ENCODE results near the gene MLC1.

MLC1 gene

GRCh38 chr22:50085211-50085972, at the start of gene MLC1:
MLC1 (minus strand) TSS chr22:50085426; CDS start chr22:50084902, 524 bp downstream.
- peak; percentile 13 for DNase-seq

GRCh38 chr22:50134481-50134880, 49.3 kb upstream of the MLC1 start:
- no peak for DNase-seq

- no peak for DNase-seq
These were observed 46.7 kb upstream of the MLC1 start for GRCh38 chr22:50131894-50132293.

- no peak for DNase-seq
These were observed 44.0 kb upstream of the MLC1 start for GRCh38 chr22:50129121-50129736.

- no peak for DNase-seq
These were observed 39.8 kb upstream of the MLC1 start for GRCh38 chr22:50125029-50125428.

- no peak for DNase-seq
These were observed 37.9 kb upstream of the MLC1 start for GRCh38 chr22:50123119-50123518.

GRCh38 chr22:50121202-50121740, 36.0 kb upstream of the MLC1 start:
- no peak for DNase-seq

- DNase-seq: no peak
These were observed 34.6 kb upstream of the MLC1 start for GRCh38 chr22:50119768-50120251.

- DNase-seq: no peak
These were observed 34.0 kb upstream of the MLC1 start for GRCh38 chr22:50119169-50119767.

- no peak for DNase-seq
These were observed 33.4 kb upstream of the MLC1 start for GRCh38 chr22:50118557-50119168.

- DNase-seq: no peak
These were observed 32.9 kb upstream of the MLC1 start for GRCh38 chr22:50118129-50118528.

- DNase-seq: no peak
These were observed 32.0 kb upstream of the MLC1 start for GRCh38 chr22:50117168-50117762.

GRCh38 chr22:50115693-50116092, 30.5 kb upstream of the MLC1 start:
- no peak for DNase-seq

GRCh38 chr22:50114221-50115021, 29.2 kb upstream of the MLC1 start:
- DNase-seq: no peak

- no peak for DNase-seq
These were observed 27.2 kb upstream of the MLC1 start for GRCh38 chr22:50112151-50113118.

- no peak for DNase-seq
These were observed 25.8 kb upstream of the MLC1 start for GRCh38 chr22:50111056-50111455.

GRCh38 chr22:50107529-50107928, 22.3 kb upstream of the MLC1 start:
- DNase-seq: no peak

- no peak for DNase-seq
These were observed 20.2 kb upstream of the MLC1 start for GRCh38 chr22:50105208-50106100.

GRCh38 chr22:50104141-50104544, 18.9 kb upstream of the MLC1 start:
- DNase-seq: no peak

GRCh38 chr22:50102946-50103345, 17.7 kb upstream of the MLC1 start:
- DNase-seq: no peak

All from CD4-positive, alpha-beta T cell treated with Interleukin-10 for 1 hour (primary cell).